PC-9 (cell line): ENCODE results near the gene CETP.

Experiments used
- CTCF ChIP-seq: fragments of 200-600 bp; sonication (generic); conservative IDR thresholded peaks from 2 replicates; pipeline ENCODE4 v1.6.1; 2017; ENCODE audit warnings: mixed run types, antibody characterized with exemption, mild to moderate bottlenecking, moderate library complexity
- EZH2 ChIP-seq: fragments of 200-600 bp; sonication (generic); IDR thresholded peaks from 2 replicates; pipeline ENCODE4 v1.8.0; 2017; ENCODE audit warnings: antibody characterized with exemption, low read depth

GRCh38 chr16:57013902-57014301, 52.2 kb downstream of the CETP start:
- TF ChIP-seq CTCF, result no peak
- TF ChIP-seq EZH2, result no peak
